Activated CD8-positive, alpha-beta memory T cell treated with anti-CD3 and anti-CD28 coated beads for 36 hours (primary cell): ENCODE results near the gene AMIGO2. TPM values are rescaled to one million over a fixed set of nuclear protein-coding genes. Genes with fewer than 3 reads are reported as not detected.

Experiments used
- CTCF ChIA-PET: fragments of 350-600 bp; sonication (Branson Sonifier 250); formaldehyde crosslinking; loops from one replicate; lab custom pipeline; 2021; ENCODE audit warnings: antibody characterized with exemption; lab: Charles Lee
- POLR2A ChIA-PET: fragments of 350-600 bp; sonication (Branson Sonifier 250); formaldehyde crosslinking; loops from one replicate; lab custom pipeline; 2021; ENCODE audit warnings: antibody characterized with exemption; lab: Charles Lee
- total RNA-seq, 2 experiments: library from RNA; stranded (reverse); gene quantifications; one replicate each; pipeline ENCODE4 v1.2.3, GENCODE V29; 2021

The AMIGO2 gene
- total RNA-seq, 2 experiments from 2014 or later, result 16.3 to 18.3 TPM

GRCh38 chr12:47102406-47102805 is 22.6 kb upstream of the AMIGO2 start:
- ChIA-PET POLR2A (no interaction called here), CTCF (no interaction called here)

- POLR2A ChIA-PET, result no interaction called here
- CTCF ChIA-PET, result no interaction called here
These were observed 20.4 kb upstream of the AMIGO2 start for GRCh38 chr12:47100160-47100559.

- ChIA-PET CTCF (no interaction called here), POLR2A (no interaction called here)
These were observed 19.9 kb upstream of the AMIGO2 start for GRCh38 chr12:47099610-47100009.

- ChIA-PET CTCF (no interaction called here), POLR2A (no interaction called here)
These were observed 18.3 kb upstream of the AMIGO2 start for GRCh38 chr12:47098099-47098498.

GRCh38 chr12:47097276-47097896 is 17.6 kb upstream of the AMIGO2 start:
- POLR2A ChIA-PET, result no interaction called here
- CTCF ChIA-PET, result no interaction called here

DNA sequence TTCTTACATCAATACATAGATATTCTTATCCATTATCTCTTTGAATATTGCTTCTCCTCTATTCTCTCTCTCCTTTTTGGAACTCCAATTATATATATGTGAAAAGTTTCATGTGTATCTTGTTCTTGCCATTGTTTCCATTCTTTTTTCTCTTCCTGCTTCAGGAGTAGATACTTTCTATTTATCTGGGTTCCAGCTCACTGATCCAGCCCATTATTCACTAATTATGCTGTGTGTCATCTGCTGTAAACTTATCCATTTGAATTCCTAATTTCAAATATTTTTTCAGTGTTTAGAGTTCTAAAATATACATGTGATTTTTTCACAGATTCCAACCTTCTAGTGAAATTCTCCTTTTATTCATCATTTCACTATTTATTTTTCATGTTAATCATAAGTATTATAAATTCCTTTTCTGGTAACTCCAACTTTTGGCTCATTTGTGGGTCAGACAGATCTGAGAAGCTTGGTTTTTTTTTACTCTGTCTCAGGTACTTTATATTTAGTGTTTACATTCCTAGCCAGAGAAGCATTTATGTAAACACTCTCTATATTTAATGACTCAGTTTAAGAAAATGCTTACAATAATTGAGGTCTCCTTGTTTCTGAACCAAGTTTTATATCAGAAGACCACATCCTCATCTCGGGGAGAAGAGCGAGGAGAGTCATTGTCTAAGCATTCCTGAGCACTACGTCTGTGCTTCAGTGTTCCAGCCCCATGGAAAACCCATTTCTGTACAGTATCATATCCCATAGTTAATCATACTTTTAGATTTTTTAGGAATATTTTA is 15.9 kb upstream of the AMIGO2 start:
- ChIA-PET CTCF (interaction anchor here (0.9 kb wide), 1 partner anchor 302 kb away, joined by 8 read pairs; no protein-coding TSS in a partner anchor), POLR2A (no interaction called here)

GRCh38 chr12:47094804-47095203 is 15.0 kb upstream of the AMIGO2 start:
- POLR2A ChIA-PET, result no interaction called here

GRCh38 chr12:47091009-47091408 is 11.2 kb upstream of the AMIGO2 start:
- ChIA-PET POLR2A (no interaction called here), CTCF (no interaction called here)

More at GRCh38 chr12:47094804-47095203, 15.0 kb upstream of the AMIGO2 start:
- CTCF ChIA-PET, result interaction anchor here (0.9 kb wide), 1 partner anchor 303 kb away, joined by 8 read pairs; no protein-coding TSS in a partner anchor

DNA sequence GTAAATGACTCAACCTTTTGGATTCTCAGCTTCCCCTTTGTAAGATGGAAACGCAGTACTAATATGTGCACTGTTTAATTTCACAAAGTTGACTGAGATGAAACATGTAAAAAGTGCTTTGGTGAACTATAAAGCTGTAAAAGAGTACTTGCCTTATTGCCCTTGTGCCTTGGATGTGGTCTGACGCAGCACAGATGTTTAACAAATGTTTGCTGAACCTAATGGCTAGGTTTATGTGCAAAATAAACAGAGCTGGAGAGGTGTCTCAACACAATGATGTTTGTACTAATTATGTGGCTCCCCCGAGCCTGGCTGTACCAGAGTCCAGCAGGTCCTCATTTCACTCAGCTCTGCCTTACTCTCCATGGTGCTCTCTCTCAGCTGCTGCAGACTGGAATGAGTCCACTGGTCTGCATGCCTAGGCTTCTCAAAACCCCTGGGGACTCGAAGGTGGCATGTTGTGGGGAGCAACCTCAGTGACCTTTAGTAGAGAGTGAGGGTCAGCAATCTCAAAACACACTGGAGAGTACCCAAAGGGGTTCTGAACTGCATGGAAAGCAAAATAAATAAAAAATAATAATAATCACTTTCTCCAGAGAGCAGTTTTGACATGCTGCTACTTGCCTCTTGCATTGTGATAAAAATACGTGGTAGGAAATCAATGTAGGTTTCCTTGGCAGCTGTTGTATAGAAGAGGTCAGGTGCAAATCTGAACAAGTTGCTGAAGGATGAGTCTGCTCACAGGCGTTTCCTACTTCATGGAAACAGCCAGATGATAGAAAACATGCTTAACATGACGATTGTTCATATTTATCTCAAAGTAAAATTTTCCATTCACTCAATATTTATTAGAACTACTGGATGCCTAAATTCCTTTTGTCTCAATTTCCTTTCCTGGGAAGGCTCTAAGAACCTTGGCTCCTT is 8.5 kb upstream of the AMIGO2 start:
- CTCF ChIA-PET, result no interaction called here
- POLR2A ChIA-PET, result no interaction called here

GRCh38 chr12:47087088-47087688 is 7.4 kb upstream of the AMIGO2 start:
- POLR2A ChIA-PET, result no interaction called here
- CTCF ChIA-PET, result no interaction called here

- CTCF ChIA-PET, result no interaction called here
- POLR2A ChIA-PET, result interaction anchor here (1.0 kb wide), 1 partner anchor 104 kb away, joined by 3 read pairs; no protein-coding TSS in a partner anchor
These were observed 6.1 kb upstream of the AMIGO2 start for GRCh38 chr12:47085815-47086252.

DNA sequence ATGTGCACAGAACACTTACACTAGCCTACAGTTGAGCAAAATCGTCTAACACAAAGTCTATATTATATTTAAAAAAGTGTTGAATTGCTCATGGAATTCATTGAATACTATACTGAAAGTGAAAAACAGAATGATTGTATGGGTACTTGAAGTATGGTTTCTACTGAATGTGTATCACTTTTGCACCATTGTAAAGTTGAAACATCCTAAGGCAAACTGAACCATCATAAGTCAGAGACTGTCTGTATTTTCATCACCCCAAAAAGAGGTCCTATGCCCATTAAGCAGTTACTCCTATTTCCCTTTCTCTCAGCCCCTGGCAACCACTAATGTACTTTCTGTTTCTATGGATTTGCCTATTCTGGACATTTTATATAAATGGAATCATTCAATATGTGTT is 4.4 kb upstream of the AMIGO2 start:
- ChIA-PET POLR2A (no interaction called here), CTCF (interaction anchor here (1.1 to 1.5 kb wide), 3 partner anchors 11 to 313 kb away, joined by 3 read pairs; no protein-coding TSS in a partner anchor)

GRCh38 chr12:47082796-47083621 is 3.2 kb upstream of the AMIGO2 start:
- ChIA-PET CTCF (interaction anchor here (1.1 to 1.2 kb wide), 3 partner anchors 9 to 315 kb away, joined by 3 read pairs; no protein-coding TSS in a partner anchor), POLR2A (no interaction called here)

- POLR2A ChIA-PET, result no interaction called here
- CTCF ChIA-PET, result interaction anchor here (1.2 kb wide), 1 partner anchor 314 kb away, joined by 3 read pairs; no protein-coding TSS in a partner anchor
These were observed 2.5 kb upstream of the AMIGO2 start for GRCh38 chr12:47082283-47082682.

DNA sequence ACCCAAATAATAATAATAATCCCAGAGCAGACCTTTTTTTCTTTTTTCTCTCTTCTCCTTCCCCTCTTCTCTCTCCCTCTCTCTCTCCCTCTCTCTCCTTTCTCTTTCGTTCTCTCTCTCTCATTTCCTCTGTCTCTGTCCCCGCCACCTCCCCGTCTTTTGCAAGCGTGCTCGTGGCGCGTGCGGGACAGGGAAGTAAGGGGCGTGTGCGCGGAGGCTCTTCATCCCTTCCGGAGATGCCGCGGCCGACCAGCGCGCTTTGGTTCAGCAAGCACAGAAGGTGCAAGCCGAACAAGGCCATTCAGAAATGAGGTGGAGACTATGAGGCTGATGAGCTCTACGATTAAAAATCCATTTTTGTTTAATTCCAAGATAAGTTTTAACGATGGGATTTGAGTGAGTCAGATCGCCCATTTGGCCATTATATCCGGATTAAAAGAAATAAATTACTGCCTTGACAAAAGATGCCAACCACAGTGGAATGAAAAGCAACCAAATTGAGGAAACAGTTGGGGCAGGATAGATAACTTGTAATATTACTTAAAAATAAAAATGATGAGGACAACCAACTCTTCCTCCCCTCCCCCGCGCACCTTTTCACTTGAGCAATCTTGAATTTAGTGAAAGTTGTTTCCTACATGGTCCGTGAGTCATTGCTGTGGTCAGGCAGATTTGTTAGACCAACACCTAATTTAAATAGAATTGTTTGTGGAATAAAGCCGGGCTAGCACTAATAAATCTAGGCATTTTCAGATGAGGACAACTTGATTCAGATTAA is 1.2 kb upstream of the AMIGO2 start:
- CTCF ChIA-PET, result interaction anchor here (1.2 to 1.9 kb wide), 3 partner anchors 9 to 316 kb away, joined by 3 to 9 read pairs (median 3); no protein-coding TSS in a partner anchor
- POLR2A ChIA-PET, result interaction anchor here (1.6 to 3.1 kb wide), 3 partner anchors 127 to 138 kb away, joined by 11 to 21 read pairs (median 14); no protein-coding TSS in a partner anchor

DNA sequence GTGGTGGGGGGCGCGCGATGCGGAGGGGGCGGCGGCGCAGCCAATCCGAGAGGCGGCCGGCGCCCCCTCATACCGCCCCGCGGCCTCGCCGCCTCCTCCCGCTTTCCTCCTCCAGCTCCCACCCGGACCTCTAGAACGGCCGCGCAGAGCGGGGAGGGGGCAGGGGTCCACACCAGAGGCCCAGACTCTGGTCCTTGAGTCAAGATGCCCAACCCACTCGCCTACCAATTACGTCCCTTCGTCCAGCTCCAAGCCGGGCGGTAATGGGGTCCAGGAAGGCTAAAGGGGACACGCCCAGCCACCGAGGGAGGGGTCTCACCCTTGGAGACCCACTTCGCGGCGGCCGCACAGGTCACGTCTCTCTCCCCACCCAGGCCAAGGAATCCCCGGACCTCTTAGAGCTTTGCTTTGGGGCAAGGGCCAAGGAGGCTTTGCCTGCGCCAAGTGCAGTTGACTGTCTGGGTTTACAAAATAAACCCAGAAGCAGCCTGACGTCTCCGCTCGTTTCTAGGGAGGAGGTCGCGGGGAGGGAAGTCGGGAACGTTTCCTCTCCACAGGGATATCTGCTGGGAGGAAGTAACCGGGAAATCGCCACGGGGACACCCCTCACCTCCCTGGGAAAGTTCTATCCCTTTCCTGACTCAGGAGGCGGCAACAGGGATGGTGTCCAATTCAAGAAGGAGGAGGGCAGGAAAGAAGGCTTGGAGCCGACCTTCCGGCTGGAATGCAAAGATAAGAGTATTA is 394 bp upstream of the AMIGO2 start:
- ChIA-PET POLR2A (interaction anchor here (0.8 to 3.1 kb wide), 5 partner anchors 47 to 138 kb away, joined by 3 to 21 read pairs (median 14); no protein-coding TSS in a partner anchor), CTCF (interaction anchor here (0.6 to 1.9 kb wide), 9 partner anchors 8 to 317 kb away, joined by 3 to 9 read pairs (median 4); no protein-coding TSS in a partner anchor)
